ENCODE data around the gene RHOG. TPM values are rescaled to one million over a fixed set of nuclear protein-coding genes. Genes with fewer than 3 reads are reported as not detected.
A peak's percentile ranks its signal among the peaks of the same experiment; 100 is the strongest.

The RHOG gene
- total RNA-seq, 1 donor from 2014 or later = 24.2 TPM

- TF ChIP-seq, protein P1, sequence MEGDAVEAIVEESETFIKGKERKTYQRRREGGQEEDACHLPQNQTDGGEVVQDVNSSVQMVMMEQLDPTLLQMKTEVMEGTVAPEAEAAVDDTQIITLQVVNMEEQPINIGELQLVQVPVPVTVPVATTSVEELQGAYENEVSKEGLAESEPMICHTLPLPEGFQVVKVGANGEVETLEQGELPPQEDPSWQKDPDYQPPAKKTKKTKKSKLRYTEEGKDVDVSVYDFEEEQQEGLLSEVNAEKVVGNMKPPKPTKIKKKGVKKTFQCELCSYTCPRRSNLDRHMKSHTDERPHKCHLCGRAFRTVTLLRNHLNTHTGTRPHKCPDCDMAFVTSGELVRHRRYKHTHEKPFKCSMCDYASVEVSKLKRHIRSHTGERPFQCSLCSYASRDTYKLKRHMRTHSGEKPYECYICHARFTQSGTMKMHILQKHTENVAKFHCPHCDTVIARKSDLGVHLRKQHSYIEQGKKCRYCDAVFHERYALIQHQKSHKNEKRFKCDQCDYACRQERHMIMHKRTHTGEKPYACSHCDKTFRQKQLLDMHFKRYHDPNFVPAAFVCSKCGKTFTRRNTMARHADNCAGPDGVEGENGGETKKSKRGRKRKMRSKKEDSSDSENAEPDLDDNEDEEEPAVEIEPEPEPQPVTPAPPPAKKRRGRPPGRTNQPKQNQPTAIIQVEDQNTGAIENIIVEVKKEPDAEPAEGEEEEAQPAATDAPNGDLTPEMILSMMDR (IDR thresholded peaks at IDR 0.05; ENCODE audit: unreplicated experiment) = no peak
- Mint-ChIP-seq H3K27me3 (ENCODE audit: low read depth) (no peaks in the 10 kb centered on the region), H3K36me3 (no peaks in the 10 kb centered on the region), H3K4me1 (peaks cover 48% of the 10 kb centered on the region), H3K27ac (no peak overlapping the region), H3K4me3 (peak overlapping the region; percentile 23), H3K9me3 (no peaks in the 10 kb centered on the region)
- DNase-seq (ENCODE audit: low spot score in 2 of 2, unreplicated experiment in 2 of 2) = no peak
Observed at GRCh38 chr11:3857628-3858027, 16.9 kb upstream of the RHOG start.

DNA sequence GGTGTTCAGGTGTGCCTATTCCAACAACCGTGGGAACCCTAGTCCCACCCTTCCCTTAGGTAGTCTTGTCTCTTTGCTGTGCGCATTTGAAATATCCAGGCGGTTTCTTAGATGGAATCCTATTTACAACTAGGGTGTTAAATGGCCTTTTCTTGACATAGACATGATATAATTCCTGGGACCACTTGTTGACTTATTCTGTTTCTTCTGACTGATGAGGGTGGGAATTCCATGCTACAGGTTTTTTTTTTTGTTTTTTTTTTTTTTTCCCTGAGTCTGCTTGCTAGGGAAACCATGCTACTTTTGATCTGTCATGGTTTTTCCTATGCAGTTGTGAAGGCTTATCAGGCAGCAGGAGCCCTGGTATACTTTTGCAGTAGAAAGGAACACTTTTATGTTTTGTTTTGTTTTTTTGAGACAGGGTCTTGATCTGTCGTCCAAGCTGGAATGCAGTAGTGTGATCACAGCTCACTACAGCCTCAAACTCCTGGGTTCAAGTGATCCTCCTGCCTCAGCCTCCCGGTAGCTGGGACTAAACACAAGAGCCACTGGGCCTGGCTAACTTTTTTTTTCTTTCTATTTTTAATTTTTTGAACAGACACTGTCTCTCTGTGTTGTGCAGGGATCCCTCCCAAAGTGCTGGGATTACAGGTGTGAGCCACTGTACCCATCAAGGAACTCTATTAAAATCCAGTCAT lies 16.2 kb upstream of the RHOG start:
- no peak for DNase-seq (ENCODE audit: low spot score in 2 of 2, unreplicated experiment in 2 of 2)
- TF ChIP-seq, protein P1 (IDR thresholded peaks at IDR 0.05; ENCODE audit: unreplicated experiment) = no peak
- H3K27me3 Mint-ChIP-seq (ENCODE audit: low read depth) = no peaks in the 10 kb centered on the region
- H3K36me3 Mint-ChIP-seq = no peaks in the 10 kb centered on the region
- H3K27ac Mint-ChIP-seq = no peak overlapping the region
- peak overlapping the region; percentile 98 for H3K4me3 Mint-ChIP-seq
- H3K4me1 Mint-ChIP-seq = peaks cover 48% of the 10 kb centered on the region
- no peaks in the 10 kb centered on the region for H3K9me3 Mint-ChIP-seq

DNA sequence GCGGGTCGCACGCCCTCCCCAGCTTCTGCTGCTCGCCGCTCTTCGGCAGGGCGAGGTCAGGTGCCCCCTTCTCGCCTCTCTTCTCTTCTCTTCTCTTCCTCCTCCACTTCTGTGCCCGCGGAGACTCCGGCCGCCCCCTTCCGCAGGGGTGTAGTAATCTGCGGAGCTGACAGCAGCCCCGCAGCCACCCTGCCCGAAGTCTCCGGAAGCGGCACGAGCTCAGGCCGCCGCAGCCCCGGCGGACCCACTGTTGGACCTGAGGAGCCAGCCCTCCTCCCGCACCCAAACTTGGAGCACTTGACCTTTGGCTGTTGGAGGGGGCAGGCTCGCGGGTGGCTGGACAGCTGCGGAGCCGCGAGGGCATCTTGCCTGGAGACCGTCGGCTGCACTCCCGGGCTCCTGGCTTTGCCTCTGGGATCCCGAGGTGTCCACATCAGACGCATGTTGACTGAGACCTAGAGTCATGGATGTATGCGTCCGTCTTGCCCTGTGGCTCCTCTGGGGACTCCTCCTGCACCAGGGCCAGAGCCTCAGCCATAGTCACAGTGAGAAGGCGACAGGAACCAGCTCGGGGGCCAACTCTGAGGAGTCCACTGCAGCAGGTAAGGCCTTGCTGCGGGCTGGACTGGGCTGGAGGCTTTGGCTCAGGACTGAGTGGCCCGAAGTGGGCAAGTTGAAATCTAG lies 15.2 kb upstream of the RHOG start:
- TF ChIP-seq, protein P1 (IDR thresholded peaks at IDR 0.05; ENCODE audit: unreplicated experiment) = no peak
- Mint-ChIP-seq H3K27me3 (ENCODE audit: low read depth) (no peaks in the 10 kb centered on the region), H3K9me3 (no peaks in the 10 kb centered on the region), H3K27ac (peak overlapping the region; percentile 88), H3K4me3 (peak overlapping the region; percentile 98), H3K36me3 (no peaks in the 10 kb centered on the region), H3K4me1 (peaks cover 48% of the 10 kb centered on the region)
- DNase-seq (ENCODE audit: low spot score in 2 of 2, unreplicated experiment in 2 of 2) = peak; percentile 22 to 49

DNA sequence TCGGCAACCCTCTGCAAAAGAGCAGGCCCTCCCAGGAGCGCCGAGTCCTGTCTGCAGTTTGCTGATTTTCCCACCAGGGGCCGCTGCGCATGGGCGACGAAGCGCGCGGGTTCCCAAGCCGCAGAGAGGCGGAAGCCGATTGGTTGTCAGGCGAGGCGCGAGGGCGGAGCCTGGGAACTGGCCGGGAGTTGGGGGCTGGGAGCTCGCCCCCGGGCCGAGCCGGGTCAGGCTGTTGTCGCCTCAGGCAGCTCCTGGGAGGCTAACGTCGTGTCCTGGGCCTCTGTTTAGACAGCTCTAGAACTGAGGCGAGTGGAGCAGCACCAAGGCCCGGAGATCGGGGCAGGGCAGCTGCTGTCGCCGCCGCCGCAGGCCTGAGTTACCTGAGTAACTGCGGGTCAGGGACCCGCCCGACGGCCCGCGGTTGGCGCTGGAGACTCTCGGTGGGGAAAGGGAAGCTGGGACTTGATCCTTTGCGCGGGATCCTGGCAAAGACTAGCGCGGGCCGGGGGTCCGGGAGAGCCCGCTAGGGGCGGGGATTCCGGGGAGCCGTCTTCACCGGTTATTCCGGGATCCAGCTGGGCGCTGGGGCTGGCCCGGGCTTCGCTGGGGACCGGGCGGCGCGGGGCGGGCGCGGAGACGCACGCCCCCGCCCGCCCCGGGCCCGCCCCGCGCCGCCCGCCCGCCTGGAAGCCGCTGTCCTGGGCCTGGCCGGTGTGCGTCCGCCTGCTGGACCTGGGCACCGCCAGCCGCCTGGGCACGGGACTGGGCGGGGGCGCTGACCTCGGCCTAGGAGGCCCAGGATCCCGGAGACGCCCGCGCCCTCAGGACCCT lies 14.4 kb upstream of the RHOG start, which contains the start of gene STIM1:
STIM1 (plus strand) TSS at position 688 of the 831 bp plus-strand sequence. CDS start 607 bp downstream, outside the sequence.
- no peaks in the 10 kb centered on the region for H3K36me3 Mint-ChIP-seq
- peak; percentile 91 to 99 for DNase-seq (ENCODE audit: low spot score in 2 of 2, unreplicated experiment in 2 of 2)
- H3K27ac Mint-ChIP-seq = peak within 1 kb of the TSS; percentile 88
- TF ChIP-seq, protein P1 (IDR thresholded peaks at IDR 0.05; ENCODE audit: unreplicated experiment) = peak; percentile 98
- peaks cover 40% of the 10 kb centered on the region for H3K4me1 Mint-ChIP-seq
- no peaks in the 10 kb centered on the region for H3K27me3 Mint-ChIP-seq (ENCODE audit: low read depth)
- H3K4me3 Mint-ChIP-seq = peak within 1 kb of the TSS; percentile 98
- H3K9me3 Mint-ChIP-seq = no peaks in the 10 kb centered on the region

- peak overlapping the region; percentile 85 for H3K27ac Mint-ChIP-seq
- peaks cover 40% of the 10 kb centered on the region for H3K4me1 Mint-ChIP-seq
- no peaks in the 10 kb centered on the region for H3K27me3 Mint-ChIP-seq (ENCODE audit: low read depth)
- TF ChIP-seq, protein P1 (IDR thresholded peaks at IDR 0.05; ENCODE audit: unreplicated experiment) = no peak
- H3K9me3 Mint-ChIP-seq = no peaks in the 10 kb centered on the region
- peak overlapping the region; percentile 88 for H3K4me3 Mint-ChIP-seq
- DNase-seq (ENCODE audit: low spot score in 2 of 2, unreplicated experiment in 2 of 2) = no peak
- H3K36me3 Mint-ChIP-seq = no peaks in the 10 kb centered on the region
Observed at GRCh38 chr11:3854660-3854976, 13.9 kb upstream of the RHOG start.

Measured in mesothelial cell of epicardium (in vitro differentiated cells).